LNCaP clone FGC (cell line): ENCODE measurements around the gene P3H3.
"Not testable (repeated sequence)": the region's sequence is repeated elsewhere in the genome, so short reads cannot be mapped to it uniquely, and the experiment has no call there.

ENCODE experiments used
- DNase-seq: peaks from one replicate; pipeline ENCODE4 v3.0.0-alpha.2; 2011; ENCODE audit warnings: low read depth
- H3K4me3 ChIP-seq: 2 replicates; pipeline ENCODE4 v1.5.1; 2011; ENCODE audit warnings: mild to moderate bottlenecking, low read depth, low read length, control low read depth
- TF ChIP-seq, protein P1 (sequence below): IDR thresholded peaks from 2 replicates; pipeline ENCODE4 v1.5.1; 2012; ENCODE audit warnings: mild to moderate bottlenecking; ENCODE audit not compliant: control insufficient read depth, insufficient read depth; ENCODE audit errors: extremely low read depth

Gene P3H3

DNA sequence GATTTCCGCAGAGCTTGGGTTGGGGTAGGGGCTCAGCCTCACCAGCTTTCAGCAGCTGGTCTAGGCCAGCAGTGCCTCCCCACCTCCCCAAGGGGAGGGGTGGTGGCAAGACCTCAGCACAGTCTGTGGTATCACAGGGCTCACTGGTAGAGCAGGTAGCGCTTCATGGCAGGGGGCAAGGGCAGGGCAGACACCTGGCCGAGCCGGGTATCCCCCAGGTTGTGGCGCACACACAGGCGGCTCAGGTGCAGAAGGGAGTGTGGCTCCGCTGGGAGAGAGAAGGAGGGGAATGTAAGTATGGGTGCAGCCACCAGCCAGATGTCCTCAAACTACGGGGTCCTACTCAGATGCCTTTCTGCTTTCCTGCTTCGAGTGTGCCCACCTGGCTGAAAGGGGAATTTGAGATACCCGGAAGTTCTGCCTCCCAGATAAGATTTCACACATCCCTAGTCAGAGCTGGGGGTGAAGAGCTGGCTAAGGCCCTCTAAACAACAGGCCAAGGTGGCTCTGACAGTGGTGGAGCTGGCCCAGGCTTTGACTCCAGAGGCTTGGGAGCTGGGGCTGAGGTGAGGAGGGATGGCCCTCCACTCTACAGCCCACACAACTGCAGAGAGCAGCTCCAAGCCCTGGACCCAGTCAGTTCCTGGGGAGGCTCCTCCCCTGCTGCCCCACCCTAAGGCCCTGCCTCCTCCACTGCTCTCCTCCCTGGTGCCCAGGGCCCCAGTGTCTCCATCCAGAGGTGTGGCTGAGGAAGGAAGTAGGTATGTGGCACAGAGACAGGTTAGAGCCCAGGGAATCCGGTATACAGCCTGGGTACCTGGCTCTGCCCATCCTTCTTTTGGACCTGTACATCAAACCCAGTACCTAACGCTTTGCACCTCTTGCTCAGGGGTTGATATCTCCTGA, 43.1 kb downstream of the P3H3 start:
- no peak for DNase-seq
- TF ChIP-seq, protein P1, sequence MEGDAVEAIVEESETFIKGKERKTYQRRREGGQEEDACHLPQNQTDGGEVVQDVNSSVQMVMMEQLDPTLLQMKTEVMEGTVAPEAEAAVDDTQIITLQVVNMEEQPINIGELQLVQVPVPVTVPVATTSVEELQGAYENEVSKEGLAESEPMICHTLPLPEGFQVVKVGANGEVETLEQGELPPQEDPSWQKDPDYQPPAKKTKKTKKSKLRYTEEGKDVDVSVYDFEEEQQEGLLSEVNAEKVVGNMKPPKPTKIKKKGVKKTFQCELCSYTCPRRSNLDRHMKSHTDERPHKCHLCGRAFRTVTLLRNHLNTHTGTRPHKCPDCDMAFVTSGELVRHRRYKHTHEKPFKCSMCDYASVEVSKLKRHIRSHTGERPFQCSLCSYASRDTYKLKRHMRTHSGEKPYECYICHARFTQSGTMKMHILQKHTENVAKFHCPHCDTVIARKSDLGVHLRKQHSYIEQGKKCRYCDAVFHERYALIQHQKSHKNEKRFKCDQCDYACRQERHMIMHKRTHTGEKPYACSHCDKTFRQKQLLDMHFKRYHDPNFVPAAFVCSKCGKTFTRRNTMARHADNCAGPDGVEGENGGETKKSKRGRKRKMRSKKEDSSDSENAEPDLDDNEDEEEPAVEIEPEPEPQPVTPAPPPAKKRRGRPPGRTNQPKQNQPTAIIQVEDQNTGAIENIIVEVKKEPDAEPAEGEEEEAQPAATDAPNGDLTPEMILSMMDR: no peak
- H3K4me3 ChIP-seq: peak overlapping the region; percentile 97

DNA sequence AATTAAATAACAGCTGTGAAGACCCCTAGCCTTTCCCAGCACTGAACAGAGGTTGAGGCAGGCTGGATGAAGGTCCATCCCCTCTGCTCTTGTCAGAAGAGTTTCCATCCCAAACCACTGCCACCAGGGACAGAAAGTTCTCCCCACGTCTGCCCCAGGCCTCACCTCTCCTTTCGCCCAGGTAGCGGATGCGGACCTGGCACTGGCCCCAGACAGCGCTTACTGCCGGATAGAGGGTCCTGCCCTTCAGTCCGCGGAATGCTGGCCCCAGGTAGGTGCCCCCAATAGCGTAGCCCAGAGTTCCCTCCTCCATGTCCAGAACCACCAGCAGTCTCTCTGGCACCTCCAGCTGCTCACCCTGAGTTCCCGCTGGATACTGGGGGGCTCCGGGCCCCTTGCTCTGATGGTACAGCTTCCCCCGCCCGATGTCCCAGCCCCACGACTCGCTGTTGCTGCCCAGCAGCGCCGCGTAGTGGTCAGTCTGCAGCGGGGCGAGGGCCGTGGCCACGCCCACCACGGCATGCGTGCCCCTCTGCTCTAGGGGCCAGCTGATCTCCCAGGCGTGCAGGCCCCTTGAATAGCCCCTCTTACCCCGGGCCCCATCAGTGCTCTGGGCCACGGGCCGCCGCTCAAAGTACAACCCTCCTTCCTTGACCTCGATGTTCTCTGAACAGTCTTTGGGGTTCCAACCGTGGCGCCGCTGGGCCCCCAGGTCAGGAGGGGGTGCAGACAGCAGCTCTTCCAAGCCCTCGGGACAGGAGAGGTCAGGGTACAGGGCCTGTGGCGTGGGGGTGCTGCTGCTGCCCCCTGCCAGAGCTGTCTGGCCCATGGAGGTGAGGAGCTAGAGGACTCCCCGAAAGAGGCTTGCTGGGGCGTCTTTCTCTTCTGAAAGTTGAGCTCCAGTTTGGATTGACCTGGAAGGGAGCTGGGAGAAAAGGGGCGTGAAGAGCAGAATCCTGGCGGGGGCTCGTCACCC, 44.2 kb downstream of the P3H3 start:
- TF ChIP-seq, protein P1: peak; percentile 99
- peak overlapping the region; percentile 97 for H3K4me3 ChIP-seq
- no peak for DNase-seq

DNA sequence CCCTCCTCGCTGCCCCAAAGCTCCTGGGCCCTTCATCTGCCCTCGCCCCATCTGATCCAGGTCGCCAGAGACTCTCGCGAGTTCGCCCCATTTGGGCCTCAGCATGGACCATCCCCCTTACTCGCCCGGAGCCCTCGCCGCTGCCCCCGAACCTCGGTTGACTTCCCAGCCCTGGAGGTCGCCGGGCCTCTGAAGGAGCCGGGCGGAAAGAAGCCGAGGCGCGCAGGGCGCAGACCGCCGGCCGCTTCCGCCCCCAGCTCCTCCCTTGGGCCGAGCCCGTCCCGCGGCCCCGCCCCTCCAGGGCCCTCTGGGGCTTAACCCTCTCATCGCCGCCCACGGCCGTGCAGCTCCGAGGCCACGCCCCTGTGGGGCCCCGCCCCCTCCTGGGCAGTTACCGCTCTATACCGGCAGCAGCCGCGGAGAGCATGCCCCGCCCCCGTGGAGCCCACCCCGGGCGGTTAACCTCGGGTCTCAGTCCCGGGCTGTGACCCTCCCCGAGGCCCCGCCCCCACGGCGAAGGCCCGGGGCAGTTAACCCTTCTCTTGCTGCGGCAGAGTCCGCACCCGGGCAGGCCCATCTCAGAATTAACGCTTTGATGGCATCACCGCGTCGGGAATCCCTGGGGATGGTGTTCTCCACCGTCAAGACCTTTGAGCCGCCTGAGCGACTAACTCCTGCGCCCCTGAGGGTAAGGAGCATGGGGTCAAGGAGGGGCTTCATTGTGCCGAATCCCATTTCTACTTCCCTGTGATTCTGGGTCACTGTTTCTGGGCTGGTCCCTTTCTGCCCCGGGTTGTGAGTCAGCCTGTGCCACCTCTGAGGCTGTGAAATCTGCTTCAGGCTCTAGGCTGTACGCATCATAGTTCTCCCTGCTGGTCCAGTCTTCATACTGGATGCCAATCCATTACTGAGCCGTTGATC, 45.1 kb downstream of the P3H3 start, which contains the start of gene SPSB2:
TSS of gene SPSB2 (minus strand) at position 210 of the 921 bp plus-strand sequence. CDS start 402 bp downstream, outside the sequence.
- peak; percentile 79 for DNase-seq
- TF ChIP-seq, protein P1: no peak
- peak within 1 kb of the TSS; percentile 97 for H3K4me3 ChIP-seq

DNA sequence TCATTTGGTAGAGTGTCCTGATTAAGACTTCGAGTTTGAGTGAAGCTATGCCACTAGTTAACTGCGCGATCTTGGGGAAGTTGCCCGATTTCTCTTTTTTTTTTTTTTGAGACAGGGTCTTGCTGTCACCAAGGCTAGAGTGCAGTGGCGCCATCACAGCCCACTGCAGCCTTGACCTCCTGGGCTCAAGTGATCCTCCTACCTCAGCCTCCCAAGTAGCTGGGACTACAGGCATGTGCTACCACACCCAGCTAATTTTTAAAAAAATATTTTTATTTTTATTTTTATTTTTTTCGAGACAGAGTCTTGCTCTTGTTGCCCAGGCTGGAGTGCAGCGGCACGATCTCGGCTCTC, 45.8 kb downstream of the P3H3 start:
- H3K4me3 ChIP-seq: peak overlapping the region; percentile 97
- not testable (repeated sequence) for DNase-seq

DNA sequence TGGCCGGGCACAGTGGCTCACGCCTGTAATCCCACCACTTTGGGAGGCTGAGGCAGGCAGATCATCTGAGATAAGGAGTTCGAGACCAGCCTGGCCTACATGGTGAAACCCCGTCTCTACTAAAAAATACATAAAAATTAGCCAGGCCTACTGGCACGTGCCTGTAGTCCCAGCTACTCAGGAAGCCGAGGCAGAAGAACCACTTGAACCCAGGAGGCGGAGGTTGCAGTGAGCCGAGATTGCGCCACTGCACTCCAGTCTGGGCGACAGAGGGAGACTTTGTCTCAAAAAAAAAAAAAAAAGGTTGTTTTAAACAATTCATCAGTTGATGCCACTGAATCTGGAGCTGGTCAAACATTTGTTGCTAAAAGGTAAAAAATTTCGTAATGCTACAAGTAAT, 51.6 kb downstream of the P3H3 start:
- not testable (repeated sequence) for DNase-seq, H3K4me3 ChIP-seq

DNA sequence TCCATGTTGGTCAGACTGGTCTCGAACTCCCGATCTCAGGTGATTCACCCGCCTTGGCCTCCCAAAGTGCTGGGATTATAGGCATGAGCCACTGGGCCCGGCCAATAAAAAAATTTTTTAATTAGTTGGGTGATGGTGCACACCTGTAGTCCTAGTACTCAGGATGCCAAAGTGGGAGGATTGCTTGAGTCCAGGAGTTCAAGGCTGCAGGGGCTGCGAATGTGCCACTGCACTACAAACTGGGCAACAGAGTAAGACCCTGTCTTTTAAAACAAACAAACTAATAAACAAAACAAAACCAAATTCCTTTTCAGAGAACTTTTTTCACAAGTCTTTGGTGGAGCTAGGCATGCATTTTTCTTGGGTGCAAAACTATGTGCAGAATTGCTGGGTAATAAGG, 55.0 kb downstream of the P3H3 start:
- TF ChIP-seq, protein P1: no peak
- H3K4me3 ChIP-seq: no peak overlapping the region
- no peak for DNase-seq

DNA sequence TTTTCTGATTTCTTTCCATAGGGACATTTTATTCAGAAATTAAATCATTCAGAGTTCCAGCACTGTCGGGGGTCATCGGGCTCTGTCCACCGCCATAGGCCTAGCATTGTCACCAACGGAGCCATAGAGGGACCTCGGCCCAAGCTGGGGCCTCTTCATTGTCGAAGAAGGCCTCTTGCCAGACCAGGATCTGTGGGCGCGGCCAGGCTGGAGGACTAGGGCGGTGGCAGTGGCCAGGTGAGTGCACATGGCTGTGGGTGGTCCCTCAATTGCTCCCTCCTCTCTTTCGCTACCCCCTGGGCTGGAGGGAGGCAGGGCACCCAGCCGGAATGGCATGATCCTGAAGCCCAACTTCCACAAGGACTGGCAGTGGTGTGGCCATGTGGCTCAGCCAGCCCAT, 55.5 kb downstream of the P3H3 start:
- H3K4me3 ChIP-seq: no peak overlapping the region
- TF ChIP-seq, protein P1: no peak
- DNase-seq: no peak
